Stimulated activated CD8-positive, alpha-beta memory T cell treated with anti-CD3 and anti-CD28 coated beads, Interleukin-7, amount 100 ng/mL, for 4 hours (primary cell): ENCODE results near the gene PTTG1IP.
"Not testable (repeated sequence)": the region's sequence is repeated elsewhere in the genome, so short reads cannot be mapped to it uniquely, and the experiment has no call there.

Experiments used
- DNase-seq, 2 donors: peaks; one replicate each; pipeline ENCODE4 v3.0.0-alpha.2; 2020; ENCODE audit warnings: low read depth in 2 of 2

Gene PTTG1IP

GRCh38 chr21:44873356-44874239 is at the start of gene PTTG1IP:
Gene PTTG1IP, minus strand, starts transcription at chr21:44873690. Its CDS starts 74 bp downstream, at chr21:44873616.
- peak; percentile 97 to 99 for DNase-seq

GRCh38 chr21:44921928-44922327 is 48.4 kb upstream of the PTTG1IP start:
- DNase-seq, result no peak

- peak; percentile 41 to 58 for DNase-seq
Measured at GRCh38 chr21:44920694-44921604, 47.5 kb upstream of the PTTG1IP start, which contains the start of gene ITGB2. Gene ITGB2, minus strand, starts transcription at chr21:44920899. Its CDS starts 10,117 bp downstream, at chr21:44910782.

- no peak for DNase-seq
Measured at GRCh38 chr21:44919913-44920693, 46.6 kb upstream of the PTTG1IP start.

GRCh38 chr21:44919111-44919912 is 45.8 kb upstream of the PTTG1IP start:
- DNase-seq, result no peak

GRCh38 chr21:44918581-44919033 is 45.1 kb upstream of the PTTG1IP start:
- DNase-seq, result no peak

- no peak for DNase-seq
Measured at GRCh38 chr21:44918107-44918470, 44.6 kb upstream of the PTTG1IP start.

- no peak for DNase-seq
Measured at GRCh38 chr21:44917446-44918106, 44.1 kb upstream of the PTTG1IP start.

- DNase-seq, result no peak
Measured at GRCh38 chr21:44916965-44917364, 43.5 kb upstream of the PTTG1IP start.

- DNase-seq, result peak in 1 of 2 donors; percentile 62
Measured at GRCh38 chr21:44914176-44914874, 40.8 kb upstream of the PTTG1IP start.

- DNase-seq, result no peak
Measured at GRCh38 chr21:44913425-44914175, 40.1 kb upstream of the PTTG1IP start.

- DNase-seq, result not testable (repeated sequence)
Measured at GRCh38 chr21:44912506-44913412, 39.3 kb upstream of the PTTG1IP start.

- DNase-seq, result no peak
Measured at GRCh38 chr21:44912158-44912473, 38.6 kb upstream of the PTTG1IP start.

GRCh38 chr21:44911384-44912157 is 38.1 kb upstream of the PTTG1IP start:
- DNase-seq, result no peak

GRCh38 chr21:44911068-44911383 is 37.5 kb upstream of the PTTG1IP start:
- DNase-seq, result no peak

- no peak for DNase-seq
Measured at GRCh38 chr21:44910229-44911067, 37.0 kb upstream of the PTTG1IP start.
